GM13976 (cell line): Measurements from ENCODE around the gene CHRNB2.

Experiments used
- DNase-seq: peaks from one replicate; pipeline ENCODE4 v3.0.0; 2012; ENCODE audit warnings: low spot score
- CTCF ChIP-seq: IDR thresholded peaks from 2 replicates; pipeline ENCODE4 v1.5.1; 2012; ENCODE audit warnings: borderline replicate concordance, mild to moderate bottlenecking; ENCODE audit not compliant: insufficient read depth; ENCODE audit errors: extremely low read depth, missing control alignments, control extremely low read depth
- in situ Hi-C: fragments of 300-500 bp; cut with MboI; formaldehyde crosslinking; loops from one replicate; pipeline ENCODE4 v1.12.0; 2022; ENCODE audit warnings: low sequenced_read_pairs, mixed read lengths, inconsistent platforms; ENCODE audit not compliant: unreplicated experiment

The CHRNB2 gene

GRCh38 chr1:154583773-154584172, 16.2 kb downstream of the CHRNB2 start:
- no peak for TF ChIP-seq CTCF
- in situ Hi-C loops: no loop called here
- DNase-seq: no peak

GRCh38 chr1:154584267-154584994, 16.9 kb downstream of the CHRNB2 start:
- DNase-seq: no peak
- in situ Hi-C loops: no loop called here
- no peak for TF ChIP-seq CTCF

- no peak for TF ChIP-seq CTCF
- in situ Hi-C loops: no loop called here
- DNase-seq: no peak
These were observed 18.7 kb downstream of the CHRNB2 start for GRCh38 chr1:154586231-154586630.

GRCh38 chr1:154586641-154587040, 19.1 kb downstream of the CHRNB2 start:
- in situ Hi-C loops: no loop called here
- TF ChIP-seq CTCF: no peak
- no peak for DNase-seq

GRCh38 chr1:154589780-154590179, 22.2 kb downstream of the CHRNB2 start:
- in situ Hi-C loops: no loop called here
- TF ChIP-seq CTCF: no peak
- DNase-seq: no peak

- in situ Hi-C loops: no loop called here
- TF ChIP-seq CTCF: no peak
- no peak for DNase-seq
These were observed 23.2 kb downstream of the CHRNB2 start for GRCh38 chr1:154590756-154591155.
